Measurements from ENCODE around the gene FNBP1. TPM values are rescaled to one million over a fixed set of nuclear protein-coding genes. Genes with fewer than 3 reads are reported as not detected.

Gene FNBP1
- polyA plus RNA-seq, 1 of the 3 experiments (the other 2 are of a cell fraction): 11.0 TPM

DNA sequence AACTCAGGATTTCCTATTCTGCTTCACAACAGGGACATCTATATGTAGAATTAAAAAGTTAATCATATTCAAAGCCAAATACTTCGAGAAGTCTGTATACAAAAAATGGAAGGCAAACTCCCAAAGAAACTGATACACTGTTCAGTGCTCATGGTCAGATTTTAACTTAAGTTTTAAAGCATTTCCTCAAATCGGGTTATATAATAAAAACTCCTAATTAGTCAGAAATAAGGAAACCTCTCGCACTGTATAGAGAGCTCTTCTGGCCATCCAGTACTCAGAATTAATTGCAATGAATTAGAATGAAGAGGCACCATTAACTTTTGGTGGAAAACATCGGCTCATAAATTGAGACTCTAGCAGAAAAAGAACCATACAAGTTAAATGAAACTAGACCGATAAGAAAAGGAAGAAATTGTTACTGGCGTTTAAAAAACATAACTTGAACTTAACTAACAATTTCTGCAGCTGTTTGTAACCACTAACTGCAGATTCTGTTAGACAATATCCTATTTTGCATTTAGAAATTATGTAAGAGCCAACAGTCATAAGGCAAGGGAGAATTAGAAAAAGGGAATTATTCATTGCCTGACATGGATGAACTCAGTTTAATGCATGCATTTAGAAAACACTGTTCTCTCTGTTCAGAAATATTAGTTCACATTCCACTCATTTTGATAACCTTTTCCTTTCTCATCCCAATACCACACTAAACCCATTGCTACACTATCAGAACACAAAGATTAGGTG is 96.6 kb downstream of the FNBP1 start:
- no peak overlapping the region for H3K4me2 ChIP-seq
- ChIA-PET POLR2A (no interaction called here), CTCF (no interaction called here)
- no peak overlapping the region for H3K9ac ChIP-seq
- H3K4me3 ChIP-seq (ENCODE audit: low read depth in 2 of 2, low read length in 1 of 2): no peak overlapping the region
- peaks cover 10% of the 10 kb centered on the region; the same call in 1 of the 2 replicates for H3K9me3 ChIP-seq
- 92% methylated on average over 6 of the region's 6 CpGs for WGBS (ENCODE audit: low lambda C conversion rate)
- no peaks in the 10 kb centered on the region for H3K27me3 ChIP-seq (ENCODE audit: insufficient read depth)
- no peak overlapping the region for H3K27ac ChIP-seq (ENCODE audit: low read depth in 2 of 2, low read length in 1 of 2)
- H3K4me1 ChIP-seq (ENCODE audit: control insufficient read depth in 1 of 2, insufficient read depth in 2 of 2, low read depth in 1 of 2, low read length in 1 of 2): peaks cover 6 to 16% of the 10 kb centered on the region in 2 experiments; a peak in 3 of 4 replicates
- no peaks in the 10 kb centered on the region for H3K9me2 ChIP-seq
- H4K20me1 ChIP-seq (ENCODE audit: insufficient read depth): no peaks in the 10 kb centered on the region
- H3K36me3 ChIP-seq (replicated peaks in 1 of 2; ENCODE audit: control insufficient read depth in 1 of 2, insufficient read depth in 2 of 2, low read length in 1 of 2): peaks cover 0 to 16% of the 10 kb centered on the region in 2 experiments
- DNase-seq: no peak
- H3F3A ChIP-seq (replicated peaks; ENCODE audit: insufficient read depth): no peaks in the 10 kb centered on the region
- TF ChIP-seq, protein P1, sequence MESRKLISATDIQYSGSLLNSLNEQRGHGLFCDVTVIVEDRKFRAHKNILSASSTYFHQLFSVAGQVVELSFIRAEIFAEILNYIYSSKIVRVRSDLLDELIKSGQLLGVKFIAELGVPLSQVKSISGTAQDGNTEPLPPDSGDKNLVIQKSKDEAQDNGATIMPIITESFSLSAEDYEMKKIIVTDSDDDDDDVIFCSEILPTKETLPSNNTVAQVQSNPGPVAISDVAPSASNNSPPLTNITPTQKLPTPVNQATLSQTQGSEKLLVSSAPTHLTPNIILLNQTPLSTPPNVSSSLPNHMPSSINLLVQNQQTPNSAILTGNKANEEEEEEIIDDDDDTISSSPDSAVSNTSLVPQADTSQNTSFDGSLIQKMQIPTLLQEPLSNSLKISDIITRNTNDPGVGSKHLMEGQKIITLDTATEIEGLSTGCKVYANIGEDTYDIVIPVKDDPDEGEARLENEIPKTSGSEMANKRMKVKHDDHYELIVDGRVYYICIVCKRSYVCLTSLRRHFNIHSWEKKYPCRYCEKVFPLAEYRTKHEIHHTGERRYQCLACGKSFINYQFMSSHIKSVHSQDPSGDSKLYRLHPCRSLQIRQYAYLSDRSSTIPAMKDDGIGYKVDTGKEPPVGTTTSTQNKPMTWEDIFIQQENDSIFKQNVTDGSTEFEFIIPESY (IDR thresholded peaks at IDR 0.05; ENCODE audit: borderline replicate concordance, low read depth): no peak
- TF ChIP-seq POLR2AphosphoS5 (IDR thresholded peaks at IDR 0.05; ENCODE audit: low read depth, low read length): no peak
- TF ChIP-seq, protein P2, sequence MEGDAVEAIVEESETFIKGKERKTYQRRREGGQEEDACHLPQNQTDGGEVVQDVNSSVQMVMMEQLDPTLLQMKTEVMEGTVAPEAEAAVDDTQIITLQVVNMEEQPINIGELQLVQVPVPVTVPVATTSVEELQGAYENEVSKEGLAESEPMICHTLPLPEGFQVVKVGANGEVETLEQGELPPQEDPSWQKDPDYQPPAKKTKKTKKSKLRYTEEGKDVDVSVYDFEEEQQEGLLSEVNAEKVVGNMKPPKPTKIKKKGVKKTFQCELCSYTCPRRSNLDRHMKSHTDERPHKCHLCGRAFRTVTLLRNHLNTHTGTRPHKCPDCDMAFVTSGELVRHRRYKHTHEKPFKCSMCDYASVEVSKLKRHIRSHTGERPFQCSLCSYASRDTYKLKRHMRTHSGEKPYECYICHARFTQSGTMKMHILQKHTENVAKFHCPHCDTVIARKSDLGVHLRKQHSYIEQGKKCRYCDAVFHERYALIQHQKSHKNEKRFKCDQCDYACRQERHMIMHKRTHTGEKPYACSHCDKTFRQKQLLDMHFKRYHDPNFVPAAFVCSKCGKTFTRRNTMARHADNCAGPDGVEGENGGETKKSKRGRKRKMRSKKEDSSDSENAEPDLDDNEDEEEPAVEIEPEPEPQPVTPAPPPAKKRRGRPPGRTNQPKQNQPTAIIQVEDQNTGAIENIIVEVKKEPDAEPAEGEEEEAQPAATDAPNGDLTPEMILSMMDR (IDR thresholded peaks at IDR 0.05): no peak
- TF ChIP-seq TEAD4 (IDR thresholded peaks at IDR 0.05; ENCODE audit: borderline replicate concordance, insufficient read depth): no peak
- TF ChIP-seq, protein P3, sequence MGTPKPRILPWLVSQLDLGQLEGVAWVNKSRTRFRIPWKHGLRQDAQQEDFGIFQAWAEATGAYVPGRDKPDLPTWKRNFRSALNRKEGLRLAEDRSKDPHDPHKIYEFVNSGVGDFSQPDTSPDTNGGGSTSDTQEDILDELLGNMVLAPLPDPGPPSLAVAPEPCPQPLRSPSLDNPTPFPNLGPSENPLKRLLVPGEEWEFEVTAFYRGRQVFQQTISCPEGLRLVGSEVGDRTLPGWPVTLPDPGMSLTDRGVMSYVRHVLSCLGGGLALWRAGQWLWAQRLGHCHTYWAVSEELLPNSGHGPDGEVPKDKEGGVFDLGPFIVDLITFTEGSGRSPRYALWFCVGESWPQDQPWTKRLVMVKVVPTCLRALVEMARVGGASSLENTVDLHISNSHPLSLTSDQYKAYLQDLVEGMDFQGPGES (IDR thresholded peaks at IDR 0.05; ENCODE audit: low read depth, low read length): no peak
- TF ChIP-seq, protein P4, sequence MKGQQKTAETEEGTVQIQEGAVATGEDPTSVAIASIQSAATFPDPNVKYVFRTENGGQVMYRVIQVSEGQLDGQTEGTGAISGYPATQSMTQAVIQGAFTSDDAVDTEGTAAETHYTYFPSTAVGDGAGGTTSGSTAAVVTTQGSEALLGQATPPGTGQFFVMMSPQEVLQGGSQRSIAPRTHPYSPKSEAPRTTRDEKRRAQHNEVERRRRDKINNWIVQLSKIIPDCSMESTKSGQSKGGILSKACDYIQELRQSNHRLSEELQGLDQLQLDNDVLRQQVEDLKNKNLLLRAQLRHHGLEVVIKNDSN (IDR thresholded peaks at IDR 0.05; ENCODE audit: borderline replicate concordance, low read depth): no peak
- no peak for TF ChIP-seq RXRA (IDR thresholded peaks at IDR 0.05; ENCODE audit: borderline replicate concordance, low read depth)
- TF ChIP-seq, protein P5, sequence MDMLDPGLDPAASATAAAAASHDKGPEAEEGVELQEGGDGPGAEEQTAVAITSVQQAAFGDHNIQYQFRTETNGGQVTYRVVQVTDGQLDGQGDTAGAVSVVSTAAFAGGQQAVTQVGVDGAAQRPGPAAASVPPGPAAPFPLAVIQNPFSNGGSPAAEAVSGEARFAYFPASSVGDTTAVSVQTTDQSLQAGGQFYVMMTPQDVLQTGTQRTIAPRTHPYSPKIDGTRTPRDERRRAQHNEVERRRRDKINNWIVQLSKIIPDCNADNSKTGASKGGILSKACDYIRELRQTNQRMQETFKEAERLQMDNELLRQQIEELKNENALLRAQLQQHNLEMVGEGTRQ (IDR thresholded peaks at IDR 0.05; ENCODE audit: borderline replicate concordance, low read depth, low read length): no peak
- TF ChIP-seq FOXJ3 (CRISPR knock-in tag; IDR thresholded peaks at IDR 0.05): no peak
- no peak for TF ChIP-seq MXI1 (IDR thresholded peaks at IDR 0.05; ENCODE audit: low read depth, low read length)
- TF ChIP-seq FOXM1 (IDR thresholded peaks at IDR 0.05; ENCODE audit: low read depth): no peak
- TF ChIP-seq MEF2A (IDR thresholded peaks at IDR 0.05; ENCODE audit: borderline replicate concordance, low read depth): no peak
- TF ChIP-seq RFX5 (IDR thresholded peaks at IDR 0.05; ENCODE audit: low read length): no peak
- TF ChIP-seq, protein P6, sequence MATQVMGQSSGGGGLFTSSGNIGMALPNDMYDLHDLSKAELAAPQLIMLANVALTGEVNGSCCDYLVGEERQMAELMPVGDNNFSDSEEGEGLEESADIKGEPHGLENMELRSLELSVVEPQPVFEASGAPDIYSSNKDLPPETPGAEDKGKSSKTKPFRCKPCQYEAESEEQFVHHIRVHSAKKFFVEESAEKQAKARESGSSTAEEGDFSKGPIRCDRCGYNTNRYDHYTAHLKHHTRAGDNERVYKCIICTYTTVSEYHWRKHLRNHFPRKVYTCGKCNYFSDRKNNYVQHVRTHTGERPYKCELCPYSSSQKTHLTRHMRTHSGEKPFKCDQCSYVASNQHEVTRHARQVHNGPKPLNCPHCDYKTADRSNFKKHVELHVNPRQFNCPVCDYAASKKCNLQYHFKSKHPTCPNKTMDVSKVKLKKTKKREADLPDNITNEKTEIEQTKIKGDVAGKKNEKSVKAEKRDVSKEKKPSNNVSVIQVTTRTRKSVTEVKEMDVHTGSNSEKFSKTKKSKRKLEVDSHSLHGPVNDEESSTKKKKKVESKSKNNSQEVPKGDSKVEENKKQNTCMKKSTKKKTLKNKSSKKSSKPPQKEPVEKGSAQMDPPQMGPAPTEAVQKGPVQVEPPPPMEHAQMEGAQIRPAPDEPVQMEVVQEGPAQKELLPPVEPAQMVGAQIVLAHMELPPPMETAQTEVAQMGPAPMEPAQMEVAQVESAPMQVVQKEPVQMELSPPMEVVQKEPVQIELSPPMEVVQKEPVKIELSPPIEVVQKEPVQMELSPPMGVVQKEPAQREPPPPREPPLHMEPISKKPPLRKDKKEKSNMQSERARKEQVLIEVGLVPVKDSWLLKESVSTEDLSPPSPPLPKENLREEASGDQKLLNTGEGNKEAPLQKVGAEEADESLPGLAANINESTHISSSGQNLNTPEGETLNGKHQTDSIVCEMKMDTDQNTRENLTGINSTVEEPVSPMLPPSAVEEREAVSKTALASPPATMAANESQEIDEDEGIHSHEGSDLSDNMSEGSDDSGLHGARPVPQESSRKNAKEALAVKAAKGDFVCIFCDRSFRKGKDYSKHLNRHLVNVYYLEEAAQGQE (IDR thresholded peaks at IDR 0.05; ENCODE audit: low read depth, low read length): no peak
- no peak for TF ChIP-seq NRF1 (IDR thresholded peaks at IDR 0.05; ENCODE audit: low read depth, low read length)
- TF ChIP-seq TAF1 (IDR thresholded peaks at IDR 0.05; ENCODE audit: borderline replicate concordance, low read depth, low read length): no peak
- no peak overlapping the region for H2AFZ ChIP-seq (ENCODE audit: low read depth)
- no peaks in the 10 kb centered on the region for H3K79me2 ChIP-seq (ENCODE audit: insufficient read depth)
